Suprapubic skin (tissue), 4 donors: ENCODE results near the gene PITPNM3.
"Not testable (repeated sequence)": the region's sequence is repeated elsewhere in the genome, so short reads cannot be mapped to it uniquely, and the experiment has no call there.

Experiments used
- CTCF ChIP-seq, 2 donors: fragments of 200-600 bp in 1 of 2; fragments of 450-650 bp in 1 of 2; sonication (generic) in 1 of 2; IDR thresholded peaks; one replicate each; pipeline ENCODE4 v1.5.1; 2016 to 2019; ENCODE audit warnings: antibody characterized with exemption in 2 of 2, mild to moderate bottlenecking in 1 of 2, moderate library complexity in 1 of 2
- EP300 ChIP-seq: sonication (generic); formaldehyde crosslinking; IDR thresholded peaks from one replicate; pipeline ENCODE4 v1.6.1; 2017; ENCODE audit warnings: antibody characterized with exemption
- POLR2A ChIP-seq, 2 donors: fragments of 450-650 bp; IDR thresholded peaks; one replicate each; pipeline ENCODE4 v1.6.1; 2017; ENCODE audit warnings: antibody characterized with exemption in 2 of 2, mild to moderate bottlenecking in 2 of 2, moderate library complexity in 2 of 2
- POLR2AphosphoS5 ChIP-seq, 3 donors: sonication (generic); formaldehyde crosslinking; IDR thresholded peaks; one replicate each; pipeline ENCODE4 v1.6.1; 2017; ENCODE audit warnings: antibody characterized with exemption in 3 of 3

GRCh38 chr17:6573495-6573894, 17.1 kb upstream of the PITPNM3 start:
- not testable (repeated sequence) for TF ChIP-seq CTCF (IDR thresholded peaks at IDR 0.05); POLR2AphosphoS5 (IDR thresholded peaks at IDR 0.05); POLR2A (IDR thresholded peaks at IDR 0.05); EP300
